Measurements from ENCODE around the gene BRD1.

BRD1 gene

DNA sequence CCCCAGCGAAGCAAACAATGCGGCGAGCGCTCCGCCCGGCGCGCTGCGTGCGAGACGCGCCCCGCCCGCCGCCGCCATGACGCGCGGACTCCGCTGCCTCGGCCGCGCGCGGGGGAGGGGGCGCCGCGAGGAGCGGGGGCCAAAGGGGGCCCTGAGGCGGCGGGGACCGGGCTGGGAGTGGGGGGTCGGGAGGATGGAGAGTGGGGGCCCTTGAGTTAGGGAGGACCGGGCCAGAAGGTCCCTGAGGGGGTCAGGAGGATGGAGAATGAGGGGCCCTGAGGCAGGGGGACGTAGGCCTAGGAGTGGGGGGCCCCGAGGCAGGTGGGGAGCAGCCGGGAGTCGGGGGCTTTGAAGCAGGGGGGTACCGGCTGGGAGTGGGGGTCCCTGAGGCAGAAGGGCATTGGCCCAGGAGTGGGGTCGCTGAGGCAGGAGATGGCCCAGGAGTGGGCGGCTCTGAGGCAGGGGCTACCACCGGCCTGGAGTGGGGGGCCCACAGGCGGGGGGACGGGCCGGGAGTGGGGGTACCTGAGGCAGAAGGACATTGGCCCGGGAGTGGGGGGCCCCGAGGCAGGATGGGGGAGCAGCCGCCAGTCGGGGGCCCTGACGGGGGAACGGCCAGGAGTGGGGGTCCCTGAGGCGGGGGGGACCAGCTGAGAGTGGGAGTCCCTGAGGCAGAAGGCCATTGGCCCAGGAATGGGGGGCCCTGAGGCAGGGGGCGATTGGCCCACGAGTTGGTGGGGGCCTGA lies at the start of gene BRD1:
BRD1 (minus strand) TSS at position 21 of the 746 bp plus-strand sequence. CDS start 3,556 bp downstream, outside the sequence.
- DNase-seq, result peak; percentile 66

DNA sequence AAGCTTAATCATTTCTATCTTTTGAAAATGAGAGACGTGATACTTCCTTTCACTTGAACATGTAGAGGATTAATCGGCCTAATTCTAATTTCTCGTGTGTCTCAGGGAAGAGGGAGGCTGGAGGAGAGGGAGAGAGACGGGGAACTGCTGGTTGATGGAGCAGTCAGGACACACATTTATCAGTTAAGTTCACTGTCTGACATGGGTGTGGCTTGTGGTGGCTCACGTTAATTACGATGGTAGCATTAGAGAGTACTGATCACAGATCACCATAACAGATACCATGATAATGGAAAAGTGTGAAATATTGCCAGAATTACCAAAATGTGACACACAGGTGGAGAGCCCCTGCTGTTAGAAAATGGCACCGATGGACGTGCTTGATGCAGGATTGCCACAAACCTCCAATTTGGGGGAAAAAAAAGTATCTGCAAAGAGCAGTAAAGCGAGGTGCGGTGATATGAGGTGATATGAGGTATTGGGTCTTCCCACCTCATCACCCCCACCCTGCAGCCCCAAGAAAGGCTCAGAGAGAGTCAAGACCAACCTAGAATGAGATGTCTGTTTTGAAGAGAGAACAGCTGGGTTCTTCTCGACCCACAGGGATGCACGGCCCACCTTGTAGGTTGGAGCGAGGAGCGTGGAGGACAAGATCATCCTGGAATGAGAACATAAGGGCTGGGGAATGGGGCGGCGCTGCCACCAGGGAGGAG lies 45.7 kb upstream of the BRD1 start:
- peak; percentile 10 for DNase-seq

DNA sequence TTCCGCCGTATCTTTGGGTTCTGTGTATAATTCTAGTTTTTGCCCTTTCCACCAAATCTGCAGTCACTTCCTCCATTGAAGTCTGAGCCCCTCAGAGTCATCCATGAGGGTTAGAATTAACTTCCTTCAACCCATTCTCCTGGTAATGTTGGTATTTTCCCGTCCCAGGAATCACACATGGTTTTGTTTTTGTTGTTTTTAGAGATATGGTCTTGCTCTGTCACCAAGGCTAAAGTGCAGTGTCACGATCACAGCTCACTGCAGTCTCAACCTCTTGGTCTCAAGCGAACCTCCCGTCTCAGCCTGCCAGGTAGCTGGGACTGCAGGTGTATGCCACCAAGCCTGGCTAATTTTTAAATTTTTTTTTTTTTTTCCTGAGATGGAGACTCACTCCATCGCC lies 44.7 kb upstream of the BRD1 start:
- no peak for DNase-seq

DNA sequence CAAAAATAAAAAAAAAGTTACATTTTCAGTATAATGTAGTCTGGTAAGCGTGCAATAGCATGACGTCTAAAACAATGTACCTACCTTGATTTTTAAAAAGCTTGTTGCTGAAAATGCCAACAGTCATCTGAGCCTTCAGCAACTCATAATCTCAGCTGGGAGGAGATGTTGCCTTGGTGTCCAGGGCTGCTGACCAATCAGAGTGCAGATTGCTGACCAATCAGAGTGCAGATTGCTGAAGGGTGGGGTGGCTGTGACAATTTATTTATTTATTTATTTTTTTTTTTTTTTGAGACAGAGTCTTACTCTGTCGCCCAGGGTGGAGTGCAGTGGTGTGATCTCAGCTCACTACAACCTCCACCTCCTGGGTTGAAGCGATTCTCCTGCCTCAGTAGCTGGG lies 43.8 kb upstream of the BRD1 start:
- peak; percentile 24 for DNase-seq

DNA sequence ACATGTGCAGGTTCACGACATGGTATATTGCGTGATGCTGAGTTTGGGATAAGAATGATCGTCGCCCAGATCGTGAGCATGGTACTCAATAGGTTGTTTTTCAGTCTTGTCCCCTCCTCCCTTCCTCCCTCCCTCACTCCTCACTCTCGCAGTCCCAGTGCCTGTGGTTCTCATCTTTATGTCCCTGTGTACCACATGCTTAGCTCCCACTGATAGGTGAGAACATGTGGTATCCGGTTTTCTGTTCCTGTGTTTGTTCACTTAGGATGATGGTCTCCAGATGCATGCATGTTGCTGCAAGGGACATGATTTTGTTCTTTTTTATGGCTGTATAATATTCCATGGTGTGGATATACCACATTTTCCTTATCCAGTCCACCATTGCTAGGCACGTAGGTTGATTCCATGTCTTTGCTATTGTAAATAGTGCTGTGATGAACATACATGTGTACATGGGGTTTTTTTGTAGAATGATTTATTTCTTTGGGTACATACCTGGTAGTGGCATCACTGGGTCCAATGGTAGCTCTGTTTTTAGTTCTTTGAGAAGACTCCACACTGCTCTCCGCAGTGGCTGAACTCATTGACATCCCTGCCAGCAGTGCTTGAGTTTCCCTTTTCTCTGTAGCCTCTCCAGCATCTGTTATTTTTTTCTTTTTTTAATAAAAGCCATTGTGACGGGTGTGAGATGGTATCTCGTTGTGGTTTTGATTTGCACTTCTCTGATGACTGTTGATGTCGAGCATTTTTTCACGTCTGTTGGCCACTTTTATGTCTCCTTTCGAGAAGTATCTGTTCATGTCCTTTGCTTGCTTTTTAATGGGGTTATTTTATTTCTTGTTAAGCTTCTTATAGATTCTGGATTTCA lies 42.4 kb upstream of the BRD1 start:
- DNase-seq, result peak; percentile 32

DNA sequence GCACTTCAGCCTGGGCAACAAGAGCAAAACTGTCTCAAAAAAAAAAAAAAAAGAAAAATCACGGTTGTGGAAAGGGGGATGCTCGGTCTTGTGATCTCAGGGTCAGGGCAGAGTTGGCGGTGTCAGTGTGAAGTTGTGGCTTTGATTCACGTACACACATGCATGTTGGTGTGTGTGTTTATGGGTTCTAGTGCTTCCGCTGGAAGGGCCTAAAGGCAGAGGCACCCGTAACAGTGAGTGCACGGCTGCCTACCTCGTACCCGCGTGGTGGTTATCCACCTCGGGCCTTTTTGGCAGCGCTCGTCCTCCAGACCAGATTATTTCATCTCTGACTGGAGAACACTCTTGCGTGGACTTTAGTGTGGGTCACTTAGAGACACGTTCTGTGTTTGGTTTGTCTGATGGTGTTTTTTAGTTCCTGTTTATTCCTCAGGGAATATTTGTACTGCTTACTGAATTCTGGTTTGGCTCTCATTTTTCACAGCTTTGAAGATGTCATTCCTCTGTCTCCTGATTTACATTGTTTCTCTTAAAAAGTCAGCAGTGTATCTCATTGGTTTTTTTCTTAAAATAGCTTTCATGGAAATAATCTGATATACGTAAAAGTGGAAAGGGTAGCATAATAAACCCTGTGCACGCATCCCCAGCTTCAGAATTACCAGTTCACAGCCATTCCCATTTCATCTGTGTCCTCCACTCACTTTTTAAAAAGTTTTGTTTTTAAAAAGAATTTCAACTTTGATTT lies 41.6 kb upstream of the BRD1 start:
- DNase-seq, result peak; percentile 22

DNA sequence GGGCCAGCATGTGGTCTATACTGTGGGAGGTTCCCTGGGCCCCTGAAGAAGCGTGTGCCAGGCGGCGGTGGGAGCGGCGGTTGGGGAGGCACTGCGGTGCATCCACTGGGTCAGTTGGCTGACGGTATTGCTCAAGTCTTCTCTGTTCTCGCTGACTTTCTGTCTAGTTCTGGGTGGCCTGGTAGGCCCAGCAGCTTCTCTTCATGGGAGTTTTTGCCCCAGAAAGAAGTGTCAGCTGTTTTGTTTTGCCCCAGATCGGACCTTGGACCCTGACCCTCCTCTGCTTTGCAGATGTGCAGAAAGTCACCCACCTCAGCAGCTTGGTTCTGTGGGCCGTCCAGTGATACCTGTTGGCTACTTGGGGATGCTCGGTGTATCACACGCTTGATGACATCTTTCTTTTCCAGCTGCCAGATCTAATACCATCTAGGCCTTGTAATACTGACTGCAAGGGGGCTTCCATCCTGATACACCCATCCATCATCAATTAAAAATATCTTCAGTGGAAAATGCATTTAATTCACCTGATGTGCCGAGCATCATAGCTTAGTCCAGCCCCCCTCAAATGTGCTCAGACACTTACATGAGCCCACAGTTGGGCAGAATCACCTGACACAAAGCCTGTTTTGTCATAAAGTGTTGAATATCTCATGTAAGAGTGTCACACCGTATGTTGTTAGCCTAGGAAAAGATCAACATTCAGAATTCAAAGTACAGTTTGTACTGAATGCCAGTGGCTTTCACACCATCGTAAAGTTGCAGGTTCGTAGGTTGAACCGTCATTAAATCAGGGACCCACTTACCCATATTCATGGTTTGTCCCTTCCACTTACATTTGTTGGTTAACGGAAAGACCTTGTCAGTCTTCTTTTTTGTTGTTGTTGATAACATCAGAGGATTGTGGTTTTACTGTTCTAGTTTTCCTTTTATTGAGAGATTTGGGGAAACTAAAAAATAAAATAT lies 39.9 kb upstream of the BRD1 start:
- DNase-seq, result peak; percentile 22

DNA sequence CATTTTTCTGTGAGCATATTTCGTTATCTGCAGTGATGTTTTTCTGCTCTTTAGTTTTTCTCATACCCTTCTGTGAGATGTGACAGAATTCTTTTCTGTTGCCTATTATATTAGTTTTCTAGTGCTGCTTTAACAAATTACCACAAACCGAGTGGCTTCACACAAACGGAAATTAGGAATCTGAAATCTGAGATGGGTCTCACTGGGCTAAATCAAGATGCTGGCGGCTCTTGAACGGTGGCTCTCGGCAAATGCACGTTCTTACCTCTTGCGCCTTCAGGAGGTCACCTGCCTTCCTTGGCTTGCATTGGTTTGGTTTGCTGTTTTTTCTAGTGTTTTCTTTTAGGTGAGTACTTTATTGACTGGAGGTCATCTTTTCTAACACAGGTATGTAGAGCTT lies 39.0 kb upstream of the BRD1 start:
- DNase-seq, result peak; percentile 17

DNA sequence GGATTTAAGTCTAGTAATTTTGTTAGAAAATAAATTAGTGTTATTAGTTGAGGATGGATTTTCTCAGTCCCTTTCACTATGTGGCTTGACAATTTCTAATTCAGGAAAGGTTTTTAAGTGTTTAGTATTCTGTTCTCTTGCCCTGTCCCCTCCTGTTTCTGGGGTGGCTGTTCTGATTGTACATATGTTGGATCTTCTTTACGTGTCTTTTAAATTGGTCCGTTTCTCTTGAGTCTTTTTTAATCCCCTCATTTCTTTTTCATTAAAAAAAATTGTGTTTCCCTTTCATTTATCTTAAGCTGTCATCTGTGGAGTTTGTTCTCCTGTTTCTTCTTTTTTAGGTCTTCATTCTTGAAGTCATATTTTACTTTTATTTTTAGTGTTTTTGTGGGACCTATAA lies 38.5 kb upstream of the BRD1 start:
- DNase-seq, result no peak

DNA sequence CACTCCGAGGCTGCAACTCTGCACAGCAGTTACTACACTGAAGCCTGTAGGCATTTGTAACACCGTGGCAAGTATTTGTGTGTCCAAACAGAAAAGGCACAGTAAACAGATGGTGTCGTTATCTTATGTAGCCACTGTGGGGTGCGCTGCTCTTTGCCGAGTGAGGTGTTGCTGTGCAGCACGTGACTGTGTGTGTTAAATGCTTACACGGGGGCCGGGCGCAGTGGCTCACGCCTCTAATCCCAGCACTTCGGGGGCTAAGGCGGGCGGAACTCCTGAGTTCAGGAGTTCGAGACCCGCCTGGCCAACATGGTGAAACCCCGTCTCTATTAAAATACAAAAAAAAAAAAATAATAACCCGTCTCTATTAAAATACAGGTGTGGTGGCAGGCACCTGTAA lies 37.5 kb upstream of the BRD1 start:
- no peak for DNase-seq

DNA sequence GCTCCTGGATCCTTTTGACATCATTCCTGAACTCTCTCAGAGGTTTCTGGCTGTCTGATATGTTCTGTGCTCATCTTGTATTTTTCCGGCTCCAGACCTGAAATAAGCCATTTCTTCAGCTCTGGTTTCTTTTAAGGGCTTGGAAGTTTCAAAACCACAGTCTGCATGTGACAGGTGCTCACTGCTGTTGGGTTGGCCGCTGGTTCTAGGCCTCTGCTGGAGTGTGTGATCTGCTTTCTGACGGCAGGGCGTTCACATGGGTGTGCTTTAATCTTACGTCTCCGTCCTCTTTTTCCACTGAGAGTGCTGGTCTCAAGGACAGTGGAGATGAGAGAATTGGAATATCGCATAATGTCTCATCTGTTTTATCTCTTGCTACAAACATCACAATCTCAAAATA lies 36.3 kb upstream of the BRD1 start:
- DNase-seq, result no peak

DNA sequence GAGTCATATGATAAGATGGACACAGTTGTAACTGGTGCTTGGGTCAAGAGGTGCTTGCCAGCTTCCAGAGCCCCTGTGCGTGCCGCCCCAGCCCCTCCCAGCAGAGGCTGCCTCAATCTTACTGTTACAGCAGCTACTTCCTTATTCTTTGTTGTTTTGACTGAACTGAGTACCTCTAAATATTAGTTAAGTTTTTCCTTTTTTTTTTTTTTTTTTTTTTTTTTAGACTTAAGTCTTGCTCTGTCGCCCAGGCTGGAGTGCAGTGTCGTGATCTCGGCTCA lies 34.8 kb upstream of the BRD1 start:
- no peak for DNase-seq

DNA sequence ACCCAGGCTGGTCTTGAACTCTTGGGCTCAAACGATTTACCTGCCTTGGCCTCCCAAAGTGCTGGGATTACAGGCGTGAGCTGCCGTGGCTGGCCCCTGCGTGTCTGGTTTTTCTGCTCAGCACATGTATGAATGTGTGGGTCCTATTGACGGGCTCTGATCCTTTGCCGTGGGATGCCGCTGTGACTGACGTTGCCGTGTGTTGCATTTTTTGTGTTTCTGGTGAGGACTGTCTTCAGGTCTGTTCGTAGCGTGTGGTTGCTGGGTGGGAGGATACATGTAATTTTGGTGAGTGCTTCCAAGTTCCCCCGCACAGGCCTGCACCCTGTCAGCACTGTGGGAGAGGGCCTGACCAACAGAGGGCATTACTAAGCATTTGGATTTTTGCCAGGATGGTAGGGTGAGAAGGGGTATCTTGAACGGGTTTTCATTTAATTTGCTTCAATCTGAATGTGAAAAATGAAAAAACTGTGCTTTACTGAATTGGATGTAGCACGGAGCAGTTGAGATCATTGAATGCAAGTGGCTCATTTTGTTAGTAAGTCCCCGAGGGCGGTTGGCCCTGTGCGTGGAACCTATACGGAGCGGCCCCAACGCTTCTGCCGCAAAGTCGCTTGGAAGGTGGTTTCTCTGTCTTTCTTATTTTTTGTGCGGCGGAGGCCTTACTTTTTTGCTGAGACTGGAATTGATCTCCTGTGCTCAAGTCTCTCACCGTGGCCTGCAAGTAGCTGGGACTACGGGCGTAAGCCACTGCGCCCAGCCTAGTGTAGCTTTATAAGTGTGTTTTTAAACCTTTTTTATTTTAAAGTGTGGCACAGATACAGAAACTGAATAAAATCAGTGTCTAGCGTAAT lies 34.2 kb upstream of the BRD1 start:
- DNase-seq, result no peak

DNA sequence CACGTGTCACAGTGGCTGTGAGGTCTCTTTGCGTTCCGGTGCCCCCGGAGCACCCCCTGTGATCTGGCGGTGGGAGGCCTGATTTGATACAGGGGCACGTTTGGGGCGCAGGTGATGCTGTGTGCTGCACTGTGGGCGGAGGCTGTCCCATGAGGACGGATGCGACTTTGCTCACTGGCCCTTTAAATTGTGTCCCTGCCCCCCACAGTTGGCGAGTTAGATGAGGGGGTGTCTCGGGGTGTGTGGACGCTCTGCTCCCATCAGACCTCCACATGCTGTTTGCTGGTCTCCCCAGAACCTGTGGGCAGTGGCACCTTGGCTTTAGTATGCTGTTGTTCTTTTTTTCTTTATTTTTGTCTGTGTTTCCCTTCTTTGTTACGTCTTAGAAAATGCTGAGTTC lies 31.2 kb upstream of the BRD1 start:
- DNase-seq, result no peak

DNA sequence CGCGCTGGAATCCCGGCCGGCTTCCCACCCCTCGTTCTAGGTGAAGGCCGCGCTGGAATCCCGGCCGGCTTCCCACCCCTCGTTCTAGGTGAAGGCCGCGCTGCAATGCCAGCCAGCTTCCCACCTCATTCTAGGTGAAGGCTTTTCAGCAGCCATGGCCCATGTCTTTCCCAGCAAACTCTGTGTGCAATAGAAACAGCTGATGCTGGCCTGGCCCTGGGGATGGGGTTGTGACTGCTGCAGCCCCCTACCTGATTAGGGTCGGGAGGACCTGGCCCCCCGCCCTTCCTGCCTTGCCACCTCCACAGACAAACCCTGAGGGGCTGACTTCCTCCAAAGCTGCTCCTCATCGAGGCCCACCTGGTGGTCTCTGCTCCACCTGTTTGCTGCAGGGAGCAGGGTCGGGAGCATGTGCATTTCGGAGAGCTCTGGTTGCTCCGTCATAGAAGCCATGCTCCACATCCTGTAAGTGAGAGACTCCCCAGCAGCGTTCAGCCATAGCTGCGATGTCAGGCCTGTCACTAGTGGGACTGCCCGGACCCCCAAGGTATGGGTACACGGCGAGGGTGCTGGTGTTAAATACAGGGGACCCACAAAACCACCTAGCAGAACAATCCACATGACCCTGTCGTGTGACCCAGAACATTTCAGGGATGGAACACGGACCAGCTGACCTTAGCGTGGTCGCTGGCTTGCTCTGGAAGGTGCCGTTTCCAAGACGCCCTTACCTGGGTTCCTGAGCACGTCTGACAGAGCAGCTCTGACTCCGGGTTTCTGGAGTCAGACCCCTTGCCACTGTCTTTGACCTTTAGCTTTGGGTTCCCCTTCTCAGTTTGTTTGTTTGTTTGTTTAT lies 29.3 kb upstream of the BRD1 start:
- no peak for DNase-seq

DNA sequence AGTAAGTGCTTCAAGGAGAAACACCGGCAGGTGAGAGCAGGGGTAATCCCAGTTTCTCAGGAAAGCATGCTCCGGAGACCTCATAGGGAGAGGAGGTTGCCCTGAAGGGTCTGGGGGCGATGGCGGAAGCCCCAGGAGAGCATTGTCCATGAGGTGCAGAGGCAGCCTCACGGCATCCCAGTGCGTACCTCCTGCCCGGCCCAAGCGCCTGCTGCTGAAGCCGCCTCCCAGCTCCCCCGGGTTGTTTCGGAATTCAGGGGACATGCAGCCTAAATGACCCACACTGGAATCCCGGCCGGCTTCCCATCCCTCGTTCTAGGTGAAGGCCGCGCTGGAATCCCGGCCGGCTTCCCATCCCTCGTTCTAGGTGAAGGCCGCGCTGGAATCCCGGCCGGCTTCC lies 28.7 kb upstream of the BRD1 start:
- no peak for DNase-seq

DNA sequence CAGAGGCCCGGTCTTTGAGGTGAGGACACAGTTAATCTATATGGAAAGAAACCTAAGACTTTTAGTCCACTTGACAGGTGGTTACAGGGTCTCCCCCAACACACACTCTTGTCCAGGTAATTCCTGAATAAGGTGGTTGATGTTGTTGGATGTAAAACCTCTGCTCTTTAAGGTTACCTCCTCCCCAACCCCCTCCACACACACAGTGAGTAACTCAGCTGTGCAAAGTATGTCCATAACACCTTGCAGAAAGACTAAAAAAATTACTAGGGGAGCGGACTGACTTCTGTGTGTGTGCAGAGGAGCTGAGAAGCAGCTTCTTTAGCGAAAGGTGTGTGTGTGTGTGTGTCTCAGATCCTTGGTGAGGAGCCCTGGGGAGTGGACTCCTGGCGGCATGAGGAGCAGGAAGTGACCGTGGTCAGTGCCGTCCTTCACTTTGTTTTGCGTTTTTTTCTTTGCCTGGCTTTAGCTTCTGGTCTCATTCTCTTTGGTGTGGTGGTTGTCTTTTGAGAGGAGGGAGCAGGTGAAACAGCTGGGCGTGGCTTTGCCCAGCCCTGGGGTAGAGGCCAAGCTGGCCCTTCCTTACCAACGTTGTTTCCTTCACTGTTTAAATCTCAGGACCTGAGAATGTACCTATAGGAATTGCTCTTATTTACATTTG lies 27.7 kb upstream of the BRD1 start:
- DNase-seq, result no peak

DNA sequence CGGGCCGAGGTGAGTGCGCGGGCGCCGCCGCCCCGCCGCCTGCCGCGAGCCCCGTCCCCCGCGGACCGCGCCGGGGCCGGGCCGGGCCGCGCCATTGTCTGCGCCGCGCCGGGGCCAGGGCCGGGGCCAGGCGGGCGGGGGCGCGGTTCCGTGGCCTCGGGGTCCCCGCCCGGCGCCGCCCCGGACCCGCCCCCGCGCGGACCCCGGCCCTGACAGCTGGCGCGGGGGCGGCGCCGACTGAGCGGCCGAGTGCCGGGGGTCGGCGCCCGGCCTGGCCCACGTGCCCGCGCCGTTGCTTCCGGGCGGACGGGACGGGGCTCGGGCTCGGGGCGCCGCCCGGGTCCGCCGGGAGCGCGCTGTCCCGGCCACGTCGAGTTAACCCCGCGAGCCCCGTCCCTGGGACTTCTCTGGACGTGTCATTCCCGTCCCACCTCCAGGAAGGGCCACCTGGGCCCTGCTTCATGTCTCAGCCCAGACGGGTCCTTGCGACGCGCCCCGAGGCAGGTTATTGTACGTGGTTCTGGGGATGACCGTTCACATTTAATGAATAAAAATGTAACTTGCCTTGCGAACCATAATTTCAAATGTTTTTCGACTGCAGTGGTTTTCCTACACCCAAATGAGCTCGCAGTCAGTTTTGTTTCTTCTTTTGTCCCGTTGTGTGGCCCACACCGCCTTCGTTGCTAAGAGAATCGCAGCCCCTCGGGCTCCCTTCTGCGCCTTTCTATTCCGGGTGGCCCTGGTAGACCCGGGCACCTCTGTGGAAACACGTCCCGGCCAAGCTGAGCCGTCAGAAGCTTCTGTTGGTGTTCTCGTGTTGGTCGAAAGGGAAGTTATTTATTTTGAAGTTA lies 26.5 kb upstream of the BRD1 start:
- no peak for DNase-seq

Data from stimulated activated CD8-positive, alpha-beta memory T cell treated with anti-CD3 and anti-CD28 coated beads, Interleukin-4, amount 100 ng/mL, for 48 hours (primary cell).